ENCODE results near the gene ANKZF1.

GRCh38 chr2:219221957-219222518 lies 7.6 kb upstream of the ANKZF1 start:
- TF ChIP-seq CTCF (IDR thresholded peaks at IDR 0.05) (no peak), POLR2A (IDR thresholded peaks at IDR 0.05) (no peak)
